ENCODE data around the gene CA4. TPM values are rescaled to one million over a fixed set of nuclear protein-coding genes. Genes with fewer than 3 reads are reported as not detected.
A peak's percentile ranks its signal among the peaks of the same experiment; 100 is the strongest.

CA4 gene
- total and polyA plus RNA-seq, 9 of the 15 experiments (the other 6 are each of a cell fraction or from before 2014, with no cell fraction given) = 0.13 TPM; not detected in 7

- Histone ChIP-seq H3K4me3 (no peak overlapping the region), H3K4me2 (ENCODE audit: insufficient read depth, low read length) (no peak overlapping the region), H3K9ac (ENCODE audit: insufficient read depth in 1 of 2, low read depth in 2 of 2, low read length in 2 of 2) (no peak overlapping the region), H3K27me3 (ENCODE audit: control insufficient read depth in 2 of 2, insufficient read depth in 2 of 2, low read length in 2 of 2) (peaks cover 7 to 8% of the 10 kb centered on the region in 2 experiments; a peak in 2 of 5 replicates), H4K20me1 (replicated peaks; ENCODE audit: control insufficient read depth, insufficient read depth, low read length) (no peaks in the 10 kb centered on the region), H3K27ac (ENCODE audit: extremely low read depth, low read depth, low read length) (no peak overlapping the region), H3K79me2 (ENCODE audit: control insufficient read depth, insufficient read depth, low read length) (no peaks in the 10 kb centered on the region), H3K9me3 (replicated peaks; ENCODE audit: control insufficient read depth, insufficient read depth, low read depth, low read length) (no peaks in the 10 kb centered on the region), H3K4me1 (replicated peaks in 1 of 2; ENCODE audit: control insufficient read depth in 2 of 2, insufficient read depth in 2 of 2, low read length in 2 of 2) (peaks cover 0 to 4% of the 10 kb centered on the region in 2 experiments; a peak in 3 of 5 replicates), H2AFZ (ENCODE audit: low read depth, low read length) (no peak overlapping the region), H3K9me1 (ENCODE audit: control insufficient read depth, insufficient read depth, low read length) (no peaks in the 10 kb centered on the region), H3K36me3 (ENCODE audit: control insufficient read depth, insufficient read depth, low read length) (no peaks in the 10 kb centered on the region)
- no peak for ATAC-seq
- ChIA-PET POLR2A (no interaction called here), CTCF (ENCODE audit: low intra/inter-chr PET ratio) (no interaction called here)
- TF ChIP-seq RFX7 (CRISPR knock-in tag; IDR thresholded peaks at IDR 0.05) (no peak), SRSF3 (IDR thresholded peaks at IDR 0.05; ENCODE audit: insufficient read depth, low read length) (no peak), ZNF431 (CRISPR knock-in tag; IDR thresholded peaks at IDR 0.05) (no peak), DLX4 (CRISPR knock-in tag; IDR thresholded peaks at IDR 0.05) (no peak), NFE2L1 (tag; IDR thresholded peaks at IDR 0.05; ENCODE audit: borderline replicate concordance, low read depth) (no peak), ZNF695 (CRISPR knock-in tag; IDR thresholded peaks at IDR 0.05) (no peak), ZBTB11 (CRISPR knock-in tag; IDR thresholded peaks at IDR 0.05) (peak in 1 of 3 experiments; percentile 81; a peak in 2 of 6 replicates), ZNF143 (CRISPR knock-in tag; IDR thresholded peaks at IDR 0.05) (no peak)
- BruUV-seq (replicated peaks) = no TSS peak
- in situ Hi-C loops (cut with MboI) (loop anchor here (10.0 kb wide), 1 partner anchor 541 kb away; no protein-coding TSS in a partner anchor), intact Hi-C loops (cut with micrococcal nuclease) (no loop called here)
- WGBS (ENCODE audit: insufficient coverage, low coverage, missing lambda C conversion rate) = 24% methylated on average over 4 of the region's 4 CpGs
- FAIRE-seq = no peak
- DNase-seq (ENCODE audit: extremely low read depth in 1 of 4, low spot score in 3 of 4) = no peak
Observed at GRCh38 chr17:60103957-60104356, 45.8 kb upstream of the CA4 start.
